ENCODE results near the gene ETNK1.

Gene ETNK1

GRCh38 chr12:22657538-22657937, 32.6 kb downstream of the ETNK1 start:
- Histone ChIP-seq H2AFZ (ENCODE audit: low read length) (no peak overlapping the region), H3K9ac (ENCODE audit: low read length) (no peak overlapping the region), H3K4me3 (ENCODE audit: low read depth, low read length, poor library complexity, severe bottlenecking) (no peak overlapping the region), H3K4me1 (ENCODE audit: insufficient read depth, low read length, severe bottlenecking) (no peaks in the 10 kb centered on the region), H3K79me2 (ENCODE audit: insufficient read depth, low read length) (peaks cover 12% of the 10 kb centered on the region), H3K9me2 (ENCODE audit: low read depth, low read length) (no peaks in the 10 kb centered on the region), H4K20me1 (ENCODE audit: insufficient read depth, low read length) (no peaks in the 10 kb centered on the region), H3K36me3 (ENCODE audit: insufficient read depth, low read length) (peaks cover 26% of the 10 kb centered on the region), H3K4me2 (ENCODE audit: low read length) (no peak overlapping the region), H3K27ac (ENCODE audit: low read depth, low read length, poor library complexity, severe bottlenecking) (no peak overlapping the region), H3F3A (ENCODE audit: insufficient read depth, low read length) (no peaks in the 10 kb centered on the region), H3K27me3 (ENCODE audit: insufficient read depth, low read length) (no peaks in the 10 kb centered on the region), H3K9me3 (ENCODE audit: low read length) (no peaks in the 10 kb centered on the region)
- TF ChIP-seq EZH2 (IDR thresholded peaks at IDR 0.05; ENCODE audit: borderline replicate concordance, low read length) (no peak), CTCF (IDR thresholded peaks at IDR 0.05; ENCODE audit: low read length) (no peak)

GRCh38 chr12:22658214-22658613, 33.2 kb downstream of the ETNK1 start:
- no peak overlapping the region for H3K4me3 ChIP-seq (ENCODE audit: low read depth, low read length, poor library complexity, severe bottlenecking)
- no peaks in the 10 kb centered on the region for H3K9me2 ChIP-seq (ENCODE audit: low read depth, low read length)
- no peaks in the 10 kb centered on the region for H3F3A ChIP-seq (ENCODE audit: insufficient read depth, low read length)
- no peaks in the 10 kb centered on the region for H3K4me1 ChIP-seq (ENCODE audit: insufficient read depth, low read length, severe bottlenecking)
- no peak overlapping the region for H3K9ac ChIP-seq (ENCODE audit: low read length)
- no peak overlapping the region for H3K4me2 ChIP-seq (ENCODE audit: low read length)
- H2AFZ ChIP-seq (ENCODE audit: low read length): no peak overlapping the region
- peaks cover 27% of the 10 kb centered on the region for H3K36me3 ChIP-seq (ENCODE audit: insufficient read depth, low read length)
- no peaks in the 10 kb centered on the region for H4K20me1 ChIP-seq (ENCODE audit: insufficient read depth, low read length)
- no peak for TF ChIP-seq EZH2 (IDR thresholded peaks at IDR 0.05; ENCODE audit: borderline replicate concordance, low read length)
- no peak for TF ChIP-seq CTCF (IDR thresholded peaks at IDR 0.05; ENCODE audit: low read length)
- H3K9me3 ChIP-seq (ENCODE audit: low read length): no peaks in the 10 kb centered on the region
- H3K27me3 ChIP-seq (ENCODE audit: insufficient read depth, low read length): no peaks in the 10 kb centered on the region
- H3K27ac ChIP-seq (ENCODE audit: low read depth, low read length, poor library complexity, severe bottlenecking): no peak overlapping the region
- peaks cover 9% of the 10 kb centered on the region; the same call in 1 of the 2 replicates for H3K79me2 ChIP-seq (ENCODE audit: insufficient read depth, low read length)

- H2AFZ ChIP-seq (ENCODE audit: low read length): no peak overlapping the region
- H3K36me3 ChIP-seq (ENCODE audit: insufficient read depth, low read length): peaks cover 50% of the 10 kb centered on the region
- H3K4me3 ChIP-seq (ENCODE audit: low read depth, low read length, poor library complexity, severe bottlenecking): no peak overlapping the region
Observed at GRCh38 chr12:22662356-22662755, 37.4 kb downstream of the ETNK1 start.

More at GRCh38 chr12:22662356-22662755, 37.4 kb downstream of the ETNK1 start:
- no peaks in the 10 kb centered on the region for H3K4me1 ChIP-seq (ENCODE audit: insufficient read depth, low read length, severe bottlenecking)
- H3F3A ChIP-seq (ENCODE audit: insufficient read depth, low read length): no peaks in the 10 kb centered on the region
- H3K79me2 ChIP-seq (ENCODE audit: insufficient read depth, low read length): no peaks in the 10 kb centered on the region
- no peak overlapping the region for H3K9ac ChIP-seq (ENCODE audit: low read length)
- no peaks in the 10 kb centered on the region for H3K9me2 ChIP-seq (ENCODE audit: low read depth, low read length)
- TF ChIP-seq CTCF (IDR thresholded peaks at IDR 0.05; ENCODE audit: low read length) (no peak), EZH2 (IDR thresholded peaks at IDR 0.05; ENCODE audit: borderline replicate concordance, low read length) (no peak)
- no peak overlapping the region for H3K27ac ChIP-seq (ENCODE audit: low read depth, low read length, poor library complexity, severe bottlenecking)
- H3K27me3 ChIP-seq (ENCODE audit: insufficient read depth, low read length): no peaks in the 10 kb centered on the region
- no peaks in the 10 kb centered on the region for H4K20me1 ChIP-seq (ENCODE audit: insufficient read depth, low read length)
- H3K9me3 ChIP-seq (ENCODE audit: low read length): no peaks in the 10 kb centered on the region
- H3K4me2 ChIP-seq (ENCODE audit: low read length): no peak overlapping the region
